HG02763 (cell line): ENCODE results near the gene FAIM2.

Experiments
- ATAC-seq: cut with Tn5 transposase; IDR thresholded peaks from one replicate; pipeline ENCODE4 v1.9.1; 2021; ENCODE audit warnings: mild to moderate bottlenecking, moderate library complexity; ENCODE audit not compliant: unreplicated experiment

FAIM2 gene

GRCh38 chr12:49903700-49904423 lies at the start of gene FAIM2:
TSS of gene FAIM2 (minus strand) at chr12:49903900. CDS start at chr12:49903792, 108 bp downstream.
- no peak for ATAC-seq

- no peak for ATAC-seq
These were observed 49.5 kb upstream of the FAIM2 start for GRCh38 chr12:49953151-49953550.

GRCh38 chr12:49952391-49953055 lies 48.8 kb upstream of the FAIM2 start:
- no peak for ATAC-seq

GRCh38 chr12:49951411-49952240 lies 47.9 kb upstream of the FAIM2 start:
- ATAC-seq: no peak

- ATAC-seq: no peak
These were observed 46.9 kb upstream of the FAIM2 start, which contains the start of gene AQP2 for GRCh38 chr12:49950273-49951251. TSS of gene AQP2 (plus strand) at chr12:49950737. CDS start at chr12:49950831, 94 bp downstream.

- ATAC-seq: no peak
These were observed 46.2 kb upstream of the FAIM2 start for GRCh38 chr12:49949866-49950265.

GRCh38 chr12:49948866-49949845 lies 45.5 kb upstream of the FAIM2 start:
- no peak for ATAC-seq

GRCh38 chr12:49947593-49948226 lies 44.0 kb upstream of the FAIM2 start:
- no peak for ATAC-seq

- no peak for ATAC-seq
These were observed 42.8 kb upstream of the FAIM2 start for GRCh38 chr12:49946497-49946896.

GRCh38 chr12:49946086-49946485 lies 42.4 kb upstream of the FAIM2 start:
- no peak for ATAC-seq

GRCh38 chr12:49945394-49946080 lies 41.8 kb upstream of the FAIM2 start:
- ATAC-seq: no peak

GRCh38 chr12:49944718-49945117 lies 41.0 kb upstream of the FAIM2 start:
- no peak for ATAC-seq

GRCh38 chr12:49944046-49944445 lies 40.3 kb upstream of the FAIM2 start:
- no peak for ATAC-seq

GRCh38 chr12:49943625-49943960 lies 39.9 kb upstream of the FAIM2 start:
- no peak for ATAC-seq

- ATAC-seq: no peak
These were observed 39.4 kb upstream of the FAIM2 start for GRCh38 chr12:49942921-49943624.

GRCh38 chr12:49942512-49942893 lies 38.8 kb upstream of the FAIM2 start:
- ATAC-seq: no peak
